CD14-positive monocyte (primary cell): ENCODE data around the gene ABCC4. TPM values are rescaled to one million over a fixed set of nuclear protein-coding genes. Genes with fewer than 3 reads are reported as not detected.

Experiments
- DNase-seq, 3 donors: peaks; one replicate each; pipeline ENCODE4 v3.0.0-alpha.2; 2011 to 2022
- H2AFZ ChIP-seq: 2 replicates; pipeline ENCODE4 v1.6.0; 2012; ENCODE audit warnings: mild to moderate bottlenecking, low read depth, low read length, inconsistent platforms; ENCODE audit not compliant: insufficient read depth, poor library complexity, severe bottlenecking
- H3K27ac ChIP-seq, 2 donors: 1 replicate in 1 of 2; 2 replicates in 1 of 2; pipeline ENCODE4 v1.5.1; 2012 to 2013; ENCODE audit warnings: low read length in 2 of 2, control low read depth in 1 of 2, inconsistent platforms in 1 of 2, low read depth in 1 of 2, mild to moderate bottlenecking in 1 of 2
- H3K27me3 ChIP-seq, 2 donors: one replicate each; pipeline versions ENCODE4 v1.6.0 to v1.6.1; 2011 to 2013; ENCODE audit warnings: low read length in 2 of 2; ENCODE audit not compliant: control insufficient read depth in 2 of 2, insufficient read depth in 2 of 2
- H3K36me3 ChIP-seq, 2 donors: replicated peaks in 1 of 2; 1 replicate in 1 of 2; 2 replicates in 1 of 2; pipeline versions ENCODE4 v1.5.1 to v1.6.1; 2012 to 2013; ENCODE audit warnings: low read length in 2 of 2, control low read depth in 1 of 2, inconsistent platforms in 1 of 2, mild to moderate bottlenecking in 1 of 2; ENCODE audit not compliant: insufficient read depth in 2 of 2, control insufficient read depth in 1 of 2
- H3K4me1 ChIP-seq, 2 donors: 1 replicate in 1 of 2; 2 replicates in 1 of 2; pipeline versions ENCODE4 v1.5.1 to v1.6.1; 2012 to 2013; ENCODE audit warnings: low read length in 2 of 2, control low read depth in 1 of 2, inconsistent platforms in 1 of 2, mild to moderate bottlenecking in 1 of 2, moderate library complexity in 1 of 2; ENCODE audit not compliant: insufficient read depth in 2 of 2, control insufficient read depth in 1 of 2
- H3K4me2 ChIP-seq: replicated peaks from 2 replicates; pipeline ENCODE3; 2012; ENCODE audit warnings: low read length, moderate library complexity, mild to moderate bottlenecking; ENCODE audit not compliant: poor library complexity, severe bottlenecking; ENCODE audit errors: extremely low read depth
- H3K4me3 ChIP-seq, 3 experiments: fragments of 200-600 bp in 1 of 3; sonication (generic) in 1 of 3; replicated peaks in 1 of 3; 1 replicate in 2 of 3; 2 replicates in 1 of 3; pipeline ENCODE4 v1.5.1; 2011 to 2013; ENCODE audit warnings: low read length in 3 of 3, mild to moderate bottlenecking in 3 of 3, control low read depth in 2 of 3, low read depth in 2 of 3, inconsistent platforms in 1 of 3, moderate library complexity in 1 of 3
- H3K79me2 ChIP-seq: 2 replicates; pipeline ENCODE4 v1.6.0; 2012; ENCODE audit warnings: mild to moderate bottlenecking, control low read depth, inconsistent platforms, low read length, moderate library complexity; ENCODE audit not compliant: insufficient read depth
- H3K9ac ChIP-seq: 2 replicates; pipeline ENCODE4 v1.6.0; 2017; ENCODE audit warnings: low read length, mild to moderate bottlenecking; ENCODE audit not compliant: insufficient read depth, poor library complexity, severe bottlenecking
- H3K9me3 ChIP-seq, 2 donors: replicated peaks in 1 of 2; 1 replicate in 1 of 2; 2 replicates in 1 of 2; pipeline versions ENCODE4 v1.5.1 to v1.6.1; 2012 to 2013; ENCODE audit warnings: low read length in 2 of 2, control low read depth in 1 of 2; ENCODE audit not compliant: control insufficient read depth in 1 of 2, insufficient read depth in 1 of 2
- H4K20me1 ChIP-seq: 2 replicates; pipeline ENCODE4 v1.6.0; 2012; ENCODE audit warnings: mild to moderate bottlenecking, low read length, control low read depth, moderate library complexity; ENCODE audit not compliant: insufficient read depth
- H3K27ac Mint-ChIP-seq, 7 donors: one replicate each; pipeline ENCODE4 v1.8.0; 2020; ENCODE audit warnings: mild to moderate bottlenecking in 7 of 7, mixed read lengths in 7 of 7, moderate library complexity in 6 of 7, inconsistent platforms in 2 of 7
- H3K27me3 Mint-ChIP-seq, 3 donors: one replicate each; pipeline ENCODE4 v1.8.0; 2021 to 2022; ENCODE audit warnings: low read depth in 3 of 3, mild to moderate bottlenecking in 3 of 3, mixed read lengths in 3 of 3, moderate library complexity in 3 of 3, inconsistent platforms in 1 of 3
- H3K36me3 Mint-ChIP-seq, 2 donors: one replicate each; pipeline ENCODE4 v1.8.0; 2020; ENCODE audit warnings: mixed read lengths in 2 of 2, inconsistent platforms in 1 of 2, mild to moderate bottlenecking in 1 of 2
- H3K4me1 Mint-ChIP-seq: one replicate; pipeline ENCODE4 v1.8.0; 2020; ENCODE audit warnings: mild to moderate bottlenecking, mixed read lengths
- H3K4me3 Mint-ChIP-seq, 2 donors: one replicate each; pipeline ENCODE4 v1.8.0; 2020; ENCODE audit warnings: mild to moderate bottlenecking in 2 of 2, mixed read lengths in 2 of 2, moderate library complexity in 1 of 2
- H3K9me3 Mint-ChIP-seq, 7 donors: one replicate each; pipeline ENCODE4 v1.8.0; 2020 to 2022; ENCODE audit warnings: mixed read lengths in 7 of 7, mild to moderate bottlenecking in 6 of 7, moderate library complexity in 6 of 7, inconsistent platforms in 2 of 7
- CTCF ChIP-seq: fragments of 200-600 bp; IDR thresholded peaks from one replicate; pipeline ENCODE4 v1.8.0; 2022; ENCODE audit warnings: antibody characterized with exemption, mild to moderate bottlenecking
- WGBS: methylation state at CpG from one replicate; pipeline ENCODE4 v1.1.5; 2013; ENCODE audit warnings: missing lambda C conversion rate; ENCODE audit not compliant: insufficient coverage; 5-methylcytosine and 5-hydroxymethylcytosine counted together
- intact Hi-C, 2 donors: fragments of 100-400 bp; cut with micrococcal nuclease; formaldehyde crosslinking; loops; one replicate each; pipeline versions ENCODE4 v1.15.0 to v1.15.1; 2023
- polyA plus RNA-seq, 3 donors: library from polyadenylated mRNA; depleted of rRNA in 1 of 3; unstranded in 2 of 3; stranded (reverse) in 1 of 3; fragments of 300-500 nt in 2 of 3; fragments of >200 nt in 1 of 3; fragmentation: Illumina TruSeq in 2 of 3; gene quantifications; 1 replicate in 2 of 3; 2 replicates in 1 of 3; pipeline ENCODE4 v1.2.3, GENCODE V29; 2012 to 2021

ABCC4 gene
- polyA plus RNA-seq, 3 donors: 0.96 to 2.5 (median 1.7) TPM

DNA sequence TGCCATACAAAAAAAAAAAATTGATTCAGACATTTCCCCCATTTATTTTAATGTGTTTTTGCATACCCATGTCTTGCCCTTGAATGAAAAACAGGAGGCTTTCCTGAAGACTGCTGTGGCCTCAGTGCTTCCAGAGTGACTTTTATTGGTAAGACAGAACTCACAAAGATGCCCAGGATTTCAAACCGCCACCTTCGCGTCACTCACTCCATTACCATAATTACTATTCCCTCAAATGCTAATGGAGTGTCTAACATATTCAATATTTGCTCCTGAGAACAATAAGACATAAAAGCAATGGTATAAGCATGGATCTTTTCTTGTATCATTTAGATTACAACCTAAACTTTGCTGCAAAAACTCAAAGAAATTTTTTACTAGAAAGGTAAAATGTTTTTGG, 306.7 kb downstream of the ABCC4 start:
- H3K79me2 ChIP-seq: no peaks in the 10 kb centered on the region
- no peak for TF ChIP-seq CTCF
- no peaks in the 10 kb centered on the region for H4K20me1 ChIP-seq
- Mint-ChIP-seq H3K27me3 (peaks cover 2 to 3% (median 2%) of the 10 kb centered on the region in 3 donors), H3K36me3 (no peaks in the 10 kb centered on the region), H3K4me1 (no peaks in the 10 kb centered on the region), H3K9me3 (peaks cover 0 to 4% (median 2%) of the 10 kb centered on the region in 7 donors), H3K4me3 (no peak overlapping the region), H3K27ac (no peak overlapping the region)
- H3K9ac ChIP-seq: no peak overlapping the region
- no peaks in the 10 kb centered on the region for H3K9me3 ChIP-seq
- H3K4me3 ChIP-seq: no peak overlapping the region
- intact Hi-C loops: no loop called here
- H2AFZ ChIP-seq: no peak overlapping the region
- no peaks in the 10 kb centered on the region for H3K36me3 ChIP-seq
- no peaks in the 10 kb centered on the region for H3K4me1 ChIP-seq
- DNase-seq: no peak
- WGBS: no CpG with 5 or more reads among the region's 3 CpGs
- H3K4me2 ChIP-seq: no peak overlapping the region
- H3K27ac ChIP-seq: no peak overlapping the region
- H3K27me3 ChIP-seq: no peaks in the 10 kb centered on the region

DNA sequence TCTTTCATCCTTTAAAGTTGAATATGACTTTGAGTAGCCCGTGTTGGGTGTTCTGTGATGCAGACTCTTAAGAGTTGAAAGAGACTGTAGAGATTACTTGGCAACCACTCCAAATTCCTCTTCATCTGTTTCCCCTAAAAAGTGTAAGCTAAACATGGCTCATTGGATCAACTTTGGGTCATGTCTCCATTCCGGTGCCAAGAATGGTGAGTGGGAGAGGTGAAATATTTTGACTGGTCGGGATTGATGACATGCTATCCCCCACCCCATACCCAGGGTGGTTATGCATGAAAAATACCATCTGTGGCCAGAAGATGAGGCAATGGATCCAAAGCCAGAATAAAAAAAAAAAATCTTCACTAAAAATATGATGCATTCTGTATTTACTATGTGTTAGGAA, 307.6 kb downstream of the ABCC4 start:
- no peak overlapping the region for H3K4me3 ChIP-seq
- H3K79me2 ChIP-seq: no peaks in the 10 kb centered on the region
- no peak for DNase-seq
- no peaks in the 10 kb centered on the region for H3K27me3 ChIP-seq
- H2AFZ ChIP-seq: no peak overlapping the region
- H3K27me3 Mint-ChIP-seq: peaks cover 2 to 4% (median 2%) of the 10 kb centered on the region in 3 donors
- no peaks in the 10 kb centered on the region for H4K20me1 ChIP-seq
- WGBS: no CpG with 5 or more reads among the region's 3 CpGs
- no peak overlapping the region for H3K9ac ChIP-seq
- no peak for TF ChIP-seq CTCF
- no peak overlapping the region for H3K4me3 Mint-ChIP-seq
- no peaks in the 10 kb centered on the region for H3K9me3 ChIP-seq
- H3K27ac ChIP-seq: no peak overlapping the region
- no peaks in the 10 kb centered on the region for H3K36me3 Mint-ChIP-seq
- H3K4me1 ChIP-seq: no peaks in the 10 kb centered on the region
- H3K9me3 Mint-ChIP-seq: peaks cover 0 to 4% (median 2%) of the 10 kb centered on the region in 7 donors
- no peak overlapping the region for H3K4me2 ChIP-seq
- no peaks in the 10 kb centered on the region for H3K4me1 Mint-ChIP-seq
- no peak overlapping the region for H3K27ac Mint-ChIP-seq
- intact Hi-C loops: no loop called here
- H3K36me3 ChIP-seq: no peaks in the 10 kb centered on the region
